NCI-H345 treated with DMSO at 0.1 percent for 48 hours (cell line): ENCODE measurements around the gene SHROOM1.

ENCODE experiments used
- DNase-seq: peaks from one replicate; lab custom pipeline; 2025; ENCODE audit not compliant: unreplicated experiment; lab: John Stamatoyannopoulos, UW

SHROOM1 gene

DNA sequence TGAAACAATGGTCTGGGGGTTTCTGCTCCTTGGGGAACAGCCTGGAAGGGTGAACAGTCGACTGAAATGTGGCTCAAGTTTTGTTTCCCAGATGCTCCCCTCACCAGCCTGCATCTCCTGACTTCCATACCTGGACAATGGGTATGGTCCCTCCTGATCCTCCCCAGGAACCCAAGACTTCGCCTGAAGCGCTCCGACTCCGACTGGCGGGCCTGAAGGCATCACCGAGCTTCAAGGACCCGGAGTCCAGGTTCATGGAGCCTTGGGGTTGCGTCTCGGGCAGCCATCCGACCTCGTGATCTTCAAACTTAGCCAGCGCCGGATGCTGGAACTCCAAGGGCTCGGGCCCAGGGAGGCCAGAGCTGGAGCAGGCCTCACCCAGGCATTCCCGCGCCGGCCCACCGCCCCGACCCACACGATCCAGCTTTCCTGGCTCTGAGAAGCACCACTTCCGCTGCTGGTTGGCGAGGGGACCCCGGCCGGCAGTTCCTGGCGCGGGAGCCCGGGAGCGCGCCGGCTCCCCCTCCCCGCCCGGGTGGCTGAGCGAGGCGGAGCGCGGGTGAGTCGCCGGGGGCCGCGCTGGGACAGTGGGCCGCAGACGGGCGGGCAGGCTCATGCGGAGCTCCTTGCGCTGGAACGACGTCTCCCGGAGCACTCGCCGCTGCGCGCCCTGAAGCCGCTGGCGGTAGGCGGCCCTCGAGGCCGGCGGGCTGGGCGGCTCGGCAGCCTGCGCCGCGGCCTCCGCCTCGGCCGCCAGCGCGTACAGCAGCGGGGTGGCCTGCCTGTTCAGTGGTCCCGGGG lies 5.2 kb downstream of the SHROOM1 start:
- DNase-seq, result no peak

DNA sequence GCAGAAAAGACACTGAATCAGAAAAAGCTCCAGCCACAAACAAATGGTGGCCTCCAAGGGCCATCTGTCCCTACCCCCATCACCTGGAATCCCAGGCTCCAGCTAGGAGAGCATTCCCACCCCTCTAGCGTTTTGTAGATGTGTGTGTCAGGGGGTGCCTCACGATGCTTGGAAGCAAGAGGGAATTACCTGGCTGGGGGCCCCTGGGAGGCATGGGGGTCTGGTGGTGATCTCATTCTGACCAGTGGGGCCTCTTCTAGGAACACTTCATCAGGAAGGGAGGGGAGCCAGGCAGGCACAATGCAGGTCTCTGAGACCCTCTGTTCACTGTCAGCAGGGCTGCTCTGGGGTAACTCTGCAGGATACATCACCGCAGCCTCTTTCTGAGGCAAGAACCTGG lies 6.0 kb downstream of the SHROOM1 start:
- DNase-seq, result no peak

DNA sequence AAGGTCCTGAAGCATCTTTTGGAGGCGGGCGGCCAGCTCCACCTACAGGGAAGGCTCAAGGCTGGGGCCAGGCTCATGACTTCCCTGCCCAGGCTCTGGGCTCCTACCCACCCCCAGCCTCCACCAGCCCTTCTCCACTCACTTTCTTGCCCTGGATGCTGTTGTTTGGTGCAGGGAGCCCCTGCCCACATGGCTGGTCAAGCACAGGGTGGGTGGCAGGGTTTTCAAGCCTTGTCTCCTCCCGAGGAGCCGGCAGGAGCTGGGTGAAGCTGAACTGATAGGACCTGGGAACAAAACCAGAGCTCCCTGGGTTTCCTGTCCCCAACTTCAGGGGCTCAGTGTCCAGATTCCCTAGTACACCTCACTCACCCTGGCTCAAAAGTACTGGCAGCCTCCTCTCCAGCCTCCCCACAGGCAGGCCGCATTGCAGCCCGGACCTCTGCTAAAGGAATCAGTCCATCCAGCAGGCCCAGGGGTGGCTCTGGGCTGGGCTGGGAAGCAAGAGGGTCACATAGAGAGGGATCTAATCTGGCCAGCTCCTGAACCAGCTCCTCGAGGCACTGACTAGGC lies 6.9 kb downstream of the SHROOM1 start:
- DNase-seq, result no peak

DNA sequence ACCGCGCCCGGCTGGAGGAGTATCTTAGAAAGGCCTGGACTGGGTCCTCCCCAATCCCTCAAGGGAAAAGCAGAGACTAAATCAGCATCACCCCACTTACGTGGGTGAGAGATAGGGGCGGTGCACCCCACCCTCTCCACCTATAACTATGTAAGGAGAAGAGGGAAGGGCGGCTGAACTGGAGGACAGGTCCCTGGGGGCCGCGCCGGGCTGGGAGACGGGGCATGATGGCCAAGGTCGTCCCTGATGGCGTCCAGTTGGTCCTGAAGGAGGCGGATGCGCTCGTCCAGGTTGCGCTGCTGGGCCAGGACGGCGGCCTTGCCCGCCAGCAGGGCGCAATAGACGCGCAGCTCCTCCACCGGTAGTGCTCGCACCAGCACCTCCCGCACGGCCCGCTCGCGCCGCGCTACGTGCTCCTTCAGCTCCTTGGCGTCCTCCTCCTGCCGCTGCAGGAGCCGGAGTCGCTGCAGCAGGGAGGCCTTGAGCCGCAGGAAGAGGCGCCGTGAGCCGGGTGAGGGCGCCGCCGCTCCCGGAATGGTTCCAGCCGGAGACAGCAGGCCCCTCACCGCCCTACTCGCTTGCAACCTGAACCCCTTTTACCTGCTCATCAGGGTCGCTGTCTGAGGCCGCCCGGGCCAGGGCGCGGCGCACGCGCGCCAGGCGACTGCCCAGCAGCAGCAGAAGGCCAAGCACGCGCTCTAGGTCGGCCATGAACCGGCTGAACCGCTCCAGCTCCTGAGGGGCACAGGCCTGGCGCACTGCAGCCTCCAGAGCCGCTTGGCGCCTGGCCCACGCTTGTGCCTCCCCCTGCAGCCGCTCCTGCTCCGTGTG lies 7.6 kb downstream of the SHROOM1 start:
- DNase-seq, result no peak

DNA sequence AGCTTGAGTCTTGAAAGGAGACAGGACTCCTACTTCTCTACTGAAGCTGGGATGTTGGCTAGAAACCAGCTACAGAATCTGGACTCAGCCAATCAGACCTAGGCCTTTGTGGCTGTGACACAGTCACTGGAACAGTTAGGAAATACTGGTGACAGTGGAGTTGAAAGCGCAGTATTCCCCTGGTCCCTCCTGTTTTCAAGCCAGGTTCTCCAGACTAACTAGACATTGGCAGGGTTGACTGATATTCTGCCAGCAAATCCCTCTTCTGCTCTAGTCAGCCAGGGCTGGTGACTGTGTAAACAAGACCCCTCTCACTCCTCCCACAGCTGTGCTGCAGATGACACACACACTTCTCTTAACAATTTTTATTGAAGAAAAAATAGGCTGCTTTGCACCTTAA lies 8.7 kb downstream of the SHROOM1 start:
- DNase-seq, result no peak

DNA sequence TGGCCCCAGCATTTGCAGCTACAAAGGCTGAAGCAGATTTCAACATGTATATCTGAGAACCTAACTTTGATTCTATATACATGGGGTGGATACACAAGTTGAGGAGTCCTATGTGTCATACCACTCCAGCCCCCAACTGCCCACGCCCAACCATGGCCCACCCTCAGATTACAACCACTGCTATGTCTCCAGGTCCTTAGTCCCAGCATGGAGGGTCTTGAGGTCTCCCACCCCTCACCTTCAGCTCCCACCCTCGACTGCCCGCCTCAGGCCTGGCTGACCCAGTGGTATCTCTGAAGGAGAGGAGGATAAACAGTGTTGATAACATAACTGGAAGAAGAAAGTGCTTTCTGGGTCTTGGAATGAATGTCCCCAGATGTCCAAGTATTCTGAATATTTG lies 9.1 kb downstream of the SHROOM1 start:
- no peak for DNase-seq

DNA sequence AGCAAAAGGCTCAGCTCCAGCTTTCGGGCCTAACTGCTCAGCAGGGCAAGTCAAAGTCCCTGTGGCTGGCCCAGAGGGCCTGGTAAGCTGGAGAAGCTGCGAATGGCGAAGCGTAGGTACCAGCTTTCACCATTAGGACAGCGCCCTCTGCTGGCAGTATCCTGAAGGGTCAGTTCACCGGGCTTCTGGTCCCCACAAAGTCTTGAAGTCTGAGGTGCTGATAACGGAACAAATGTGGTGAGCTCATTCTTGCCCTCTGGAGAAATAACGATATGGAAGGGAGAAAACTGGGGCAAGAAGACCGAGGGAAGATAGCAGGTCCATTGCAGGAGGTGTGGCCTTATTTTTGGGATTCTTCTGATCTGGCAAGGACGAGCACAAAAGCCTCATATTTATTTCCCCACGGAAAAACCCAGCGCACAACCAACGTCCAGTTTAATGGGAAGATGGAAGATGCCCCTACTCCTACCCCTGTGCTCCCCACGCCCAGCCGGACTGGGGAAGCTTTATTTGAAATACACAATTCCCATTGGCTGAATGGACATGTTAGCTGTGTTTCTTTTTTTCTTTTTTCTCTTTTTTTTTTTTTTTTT lies 10.2 kb downstream of the SHROOM1 start:
- peak; percentile 66 for DNase-seq

DNA sequence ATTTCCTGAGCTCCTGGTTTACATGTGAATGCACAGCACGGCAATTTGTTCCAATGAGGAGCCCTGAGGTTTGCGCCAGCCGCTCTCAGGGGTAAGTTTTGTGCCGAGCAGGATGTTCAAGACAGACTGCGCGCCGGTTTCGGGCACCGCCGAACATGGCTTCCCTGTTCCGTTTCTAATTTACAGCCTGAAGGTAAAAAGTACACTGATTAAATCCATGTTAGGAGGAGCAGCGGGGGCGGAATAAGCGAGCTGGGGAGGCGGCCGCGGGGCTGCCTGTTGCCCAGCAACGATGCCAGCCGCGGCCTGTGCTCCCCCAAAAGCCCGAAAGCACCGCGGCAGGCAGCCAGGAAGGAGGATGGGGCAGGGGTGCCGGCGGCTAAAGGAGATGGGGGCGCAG lies 11.0 kb downstream of the SHROOM1 start:
- no peak for DNase-seq

DNA sequence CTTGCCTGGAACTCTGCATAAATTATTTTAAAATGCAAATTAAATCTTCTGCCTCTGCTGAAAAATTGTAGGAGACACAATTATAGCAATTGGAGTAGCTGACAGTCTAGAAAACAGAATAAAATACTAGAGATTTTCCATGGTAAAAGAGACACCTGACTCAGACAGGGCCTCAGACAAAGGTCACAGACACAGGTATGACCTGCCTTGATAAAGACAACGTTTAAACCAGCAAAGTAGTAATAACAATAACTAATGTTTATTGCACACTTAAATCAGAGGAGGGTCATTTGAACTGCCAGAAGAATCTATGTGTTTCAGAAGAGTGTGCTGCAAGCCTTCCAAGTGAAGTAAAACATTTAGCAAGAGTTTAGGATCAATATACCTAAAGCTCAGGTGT lies 13.4 kb downstream of the SHROOM1 start:
- no peak for DNase-seq

DNA sequence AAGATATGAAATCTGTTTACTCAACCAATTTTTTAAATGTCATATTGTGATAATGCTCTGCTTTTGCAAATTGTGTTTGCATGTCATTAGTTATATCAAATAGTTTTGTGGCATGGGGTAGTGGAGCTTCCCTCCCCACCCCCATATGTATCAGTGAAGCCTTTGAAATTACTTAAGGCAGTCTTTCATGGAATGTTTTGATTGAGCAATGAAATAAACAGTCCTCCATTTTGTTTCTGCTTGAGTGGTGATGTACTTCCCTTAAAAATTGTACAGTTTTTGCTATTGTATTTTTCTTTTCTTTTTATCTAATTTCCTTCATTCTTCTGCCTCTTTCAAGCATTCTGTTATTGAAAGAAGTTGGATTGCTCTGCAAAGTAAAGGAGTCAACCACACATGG lies 13.9 kb downstream of the SHROOM1 start:
- DNase-seq, result no peak

DNA sequence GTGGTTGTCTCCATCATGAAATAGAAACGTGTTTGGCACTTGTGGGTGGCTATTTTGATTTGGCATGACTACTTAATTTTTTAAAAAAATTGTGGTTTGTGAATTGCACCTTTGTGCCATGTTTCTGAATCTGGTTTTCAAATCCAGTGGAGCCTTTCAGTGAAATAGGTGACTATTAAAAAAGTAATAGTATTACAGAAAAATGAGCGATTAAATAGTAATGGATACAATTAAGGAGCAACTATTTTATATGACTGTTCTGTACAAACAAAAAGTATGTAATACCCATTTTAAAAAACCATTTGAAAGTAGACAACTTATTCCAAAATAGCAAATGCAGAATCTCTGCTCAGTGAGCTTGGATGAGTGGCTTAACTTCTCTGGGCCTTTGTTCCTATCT lies 14.4 kb downstream of the SHROOM1 start:
- DNase-seq, result no peak

DNA sequence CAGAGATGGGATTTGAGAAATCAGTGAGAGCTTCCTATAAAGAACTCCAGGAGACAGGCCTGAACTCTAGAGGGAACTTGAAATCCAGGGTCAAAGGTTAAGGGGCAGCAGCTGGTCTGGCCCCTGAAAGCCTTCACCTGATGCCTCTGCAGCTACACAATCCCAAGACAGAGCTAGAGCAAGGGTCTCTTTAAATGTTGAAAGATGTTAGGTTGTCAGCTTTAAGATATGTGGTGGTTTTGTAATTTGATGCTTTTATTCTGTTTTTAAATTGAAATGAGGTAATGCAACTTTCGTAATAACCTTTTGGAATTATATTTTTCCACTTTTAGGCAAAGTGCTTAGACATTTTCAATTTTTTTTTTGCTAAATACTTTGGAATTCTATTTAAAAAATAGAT lies 15.0 kb downstream of the SHROOM1 start:
- DNase-seq, result no peak

DNA sequence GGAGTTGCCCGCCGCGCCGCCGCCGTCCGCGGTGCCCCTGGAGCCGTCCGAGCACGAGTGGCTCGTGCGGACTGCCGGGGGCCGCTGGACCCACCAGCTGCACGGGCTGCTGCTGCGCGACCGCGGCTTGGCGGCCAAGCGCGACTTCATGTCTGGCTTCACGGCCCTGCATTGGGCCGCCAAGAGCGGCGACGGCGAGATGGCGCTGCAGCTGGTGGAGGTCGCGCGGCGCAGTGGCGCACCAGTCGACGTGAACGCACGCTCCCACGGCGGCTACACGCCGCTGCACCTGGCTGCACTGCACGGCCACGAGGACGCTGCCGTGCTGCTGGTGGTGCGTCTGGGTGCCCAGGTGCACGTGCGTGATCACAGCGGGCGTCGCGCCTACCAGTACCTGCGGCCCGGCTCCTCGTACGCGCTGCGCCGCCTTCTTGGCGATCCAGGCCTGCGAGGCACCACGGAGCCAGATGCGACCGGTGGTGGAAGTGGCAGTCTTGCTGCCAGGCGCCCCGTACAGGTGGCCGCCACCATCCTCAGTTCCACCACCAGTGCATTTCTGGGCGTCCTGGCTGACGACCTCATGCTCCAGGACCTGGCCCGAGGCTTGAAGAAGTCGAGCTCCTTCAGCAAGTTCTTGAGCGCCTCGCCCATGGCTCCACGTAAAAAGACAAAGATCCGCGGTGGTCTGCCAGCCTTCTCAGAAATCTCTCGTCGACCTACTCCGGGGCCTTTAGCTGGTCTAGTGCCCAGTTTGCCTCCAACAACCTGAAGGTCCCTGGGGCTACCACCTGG lies 15.7 kb downstream of the SHROOM1 start:
- no peak for DNase-seq

DNA sequence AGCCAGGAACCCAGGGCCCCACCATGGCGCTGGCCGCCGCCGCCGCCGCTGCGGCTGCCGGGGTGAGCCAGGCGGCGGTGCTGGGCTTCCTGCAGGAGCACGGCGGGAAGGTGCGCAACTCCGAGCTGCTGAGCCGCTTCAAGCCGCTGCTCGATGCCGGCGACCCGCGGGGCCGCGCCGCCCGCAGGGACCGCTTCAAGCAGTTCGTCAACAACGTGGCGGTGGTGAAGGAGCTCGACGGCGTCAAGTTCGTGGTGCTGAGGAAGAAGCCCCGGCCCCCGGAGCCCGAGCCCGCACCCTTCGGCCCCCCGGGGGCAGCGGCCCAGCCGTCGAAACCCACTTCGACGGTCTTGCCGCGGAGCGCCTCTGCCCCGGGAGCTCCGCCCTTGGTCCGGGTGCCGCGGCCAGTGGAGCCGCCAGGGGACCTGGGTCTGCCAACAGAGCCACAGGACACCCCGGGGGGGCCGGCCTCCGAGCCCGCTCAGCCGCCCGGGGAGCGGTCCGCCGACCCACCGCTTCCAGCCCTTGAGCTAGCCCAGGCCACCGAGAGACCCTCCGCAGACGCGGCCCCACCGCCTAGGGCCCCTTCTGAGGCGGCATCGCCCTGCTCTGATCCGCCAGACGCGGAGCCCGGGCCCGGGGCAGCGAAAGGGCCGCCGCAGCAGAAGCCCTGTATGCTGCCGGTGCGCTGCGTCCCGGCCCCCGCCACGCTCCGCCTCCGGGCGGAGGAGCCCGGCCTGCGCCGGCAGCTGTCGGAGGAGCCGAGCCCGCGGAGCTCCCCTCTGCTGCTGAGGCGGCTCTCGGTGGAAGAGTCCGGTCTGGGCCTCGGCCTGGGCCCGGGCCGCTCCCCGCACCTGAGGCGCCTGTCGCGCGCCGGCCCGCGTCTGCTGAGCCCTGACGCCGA lies 16.6 kb downstream of the SHROOM1 start:
- DNase-seq, result no peak

DNA sequence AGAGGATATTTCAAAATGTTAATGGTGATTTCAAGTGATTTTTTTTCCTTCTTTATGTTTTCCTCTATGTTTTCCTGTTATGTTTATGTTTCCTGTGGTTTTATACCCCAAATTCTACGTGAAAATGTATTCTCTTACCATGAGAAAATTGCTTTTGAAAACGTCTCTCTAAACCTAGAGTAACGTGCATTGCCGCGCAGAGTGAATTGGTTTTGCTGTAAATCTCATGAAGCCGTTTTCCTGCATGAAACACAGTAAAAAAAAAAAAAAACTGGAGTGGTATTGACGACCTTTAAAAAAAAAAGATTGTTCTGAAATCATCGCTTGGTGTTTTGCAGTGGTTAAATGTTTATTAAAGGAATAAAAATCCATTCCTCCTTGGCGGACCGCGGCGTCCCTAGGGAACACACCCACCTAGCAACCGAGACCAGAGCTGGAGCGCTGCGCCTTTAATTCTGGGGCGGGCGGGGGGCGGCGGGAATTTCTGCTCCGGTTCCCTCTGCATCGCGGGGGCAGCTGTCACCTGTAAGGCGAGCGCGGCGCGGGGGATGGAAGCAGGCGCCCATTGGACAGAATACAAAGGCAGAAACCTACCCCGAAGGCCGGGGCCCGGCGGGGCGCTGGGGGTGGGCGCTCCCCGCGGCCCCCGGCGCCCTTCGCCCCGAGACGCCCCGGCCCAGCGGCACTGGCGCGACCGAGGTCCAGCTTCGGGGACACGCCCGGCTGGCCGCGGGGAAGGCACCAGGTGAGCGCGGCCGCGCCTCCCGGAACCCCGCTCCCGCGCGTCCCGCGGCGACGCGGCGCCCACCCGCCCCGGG lies 17.5 kb downstream of the SHROOM1 start, which contains the start of gene SOWAHA:
Gene SOWAHA, plus strand, starts transcription at position 522 of the 818 bp plus-strand sequence. CDS start 320 bp downstream, outside the sequence.
- DNase-seq, result peak; percentile 5

DNA sequence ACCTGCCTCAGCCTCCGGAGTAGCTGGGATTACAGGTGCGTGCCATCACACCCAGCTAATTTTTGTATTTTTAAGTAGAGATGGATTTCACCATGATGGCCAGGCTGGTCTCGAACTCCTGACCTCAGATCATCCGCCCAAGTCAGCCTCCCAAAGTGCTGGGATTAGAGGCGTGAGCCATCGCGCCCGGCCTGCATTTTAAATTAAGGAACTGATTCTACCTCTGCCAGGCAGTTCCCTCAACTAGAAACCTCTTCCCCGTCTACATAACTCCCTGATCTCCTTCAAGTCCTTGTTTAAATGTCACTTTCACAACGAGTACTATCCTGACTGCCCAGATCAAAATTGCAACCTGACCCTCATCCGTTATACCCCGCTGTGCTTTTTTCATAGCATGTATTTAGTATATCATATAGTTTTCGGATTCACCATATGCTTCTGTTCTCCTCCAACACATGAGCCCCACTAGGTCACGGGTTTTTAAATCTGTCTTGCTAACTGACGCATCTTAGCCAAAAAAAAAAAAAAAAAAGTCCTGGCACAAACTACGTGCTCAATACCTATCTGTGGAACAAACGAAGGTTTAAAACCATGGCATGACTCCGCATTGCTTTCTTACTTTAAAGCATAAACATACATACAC lies 18.2 kb downstream of the SHROOM1 start:
- no peak for DNase-seq

DNA sequence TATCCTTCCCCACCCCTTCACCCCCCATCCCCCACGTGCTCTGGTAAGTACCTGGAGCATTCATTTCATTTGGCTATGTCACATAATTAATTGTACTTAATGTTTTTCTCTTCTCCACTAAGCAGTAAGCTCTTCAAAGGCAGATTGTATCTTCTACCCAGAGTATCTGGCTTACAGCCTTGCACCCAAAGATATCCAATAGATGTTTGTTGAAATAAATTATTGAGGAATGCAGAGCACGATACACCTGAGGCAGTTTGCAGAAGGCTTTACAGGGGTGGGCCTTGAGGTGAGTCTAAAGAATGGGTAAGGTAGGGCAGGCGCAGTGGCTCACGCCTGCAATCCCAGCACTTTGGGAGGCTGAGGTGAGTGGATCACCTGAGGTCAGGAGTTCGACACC lies 19.8 kb downstream of the SHROOM1 start:
- no peak for DNase-seq

DNA sequence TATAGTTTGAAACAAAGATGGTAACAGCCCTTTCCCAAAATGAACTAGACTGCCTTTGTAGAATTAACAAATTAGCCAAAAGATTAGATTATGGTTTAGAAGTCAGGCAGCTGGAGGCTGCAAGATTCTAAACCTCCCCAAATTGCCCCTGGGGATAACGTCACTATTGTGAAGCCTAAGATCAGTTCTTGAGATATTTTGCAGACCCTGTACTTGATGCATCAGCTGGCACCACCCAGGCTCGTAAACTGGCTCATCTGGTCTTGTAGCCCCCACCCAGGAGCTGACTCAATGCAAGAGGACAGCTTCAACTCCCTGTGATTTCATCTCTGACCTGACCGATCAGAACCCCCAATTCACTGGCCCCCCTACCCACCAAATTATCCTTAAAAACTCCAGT lies 21.6 kb downstream of the SHROOM1 start:
- DNase-seq, result no peak
